Heart left ventricle (tissue), 16 donors: Measurements from ENCODE around the gene SIKE1. TPM values are rescaled to one million over a fixed set of nuclear protein-coding genes. Genes with fewer than 3 reads are reported as not detected.

ENCODE experiments used
- ATAC-seq, 4 donors: fragments of 200-7000 bp; cut with Tn5 transposase; one replicate each; pipeline ENCODE4 v1.9.1; 2020 to 2022; ENCODE audit warnings: moderate library complexity in 4 of 4, mild to moderate bottlenecking in 3 of 4, moderate number of reproducible peaks in 1 of 4
- DNase-seq, 5 donors: peaks; one replicate each; pipeline ENCODE4 v3.0.0-alpha.2; 2020
- H3K27ac ChIP-seq, 12 donors: fragments of 200-600 bp; sonication (generic) in 4 of 12; one replicate each; pipeline versions ENCODE4 v1.5.0 to v1.8.0; 2016 to 2022; ENCODE audit warnings: mild to moderate bottlenecking in 2 of 12
- H3K27me3 ChIP-seq, 9 donors: fragments of 200-600 bp; sonication (generic) in 2 of 9; one replicate each; pipeline versions ENCODE4 v1.5.1 to v1.8.0; 2016 to 2022; ENCODE audit warnings: mild to moderate bottlenecking in 3 of 9
- H3K36me3 ChIP-seq, 9 donors: fragments of 200-600 bp; sonication (generic) in 2 of 9; one replicate each; pipeline versions ENCODE4 v1.5.0 to v1.8.0; 2018 to 2022; ENCODE audit warnings: mild to moderate bottlenecking in 2 of 9
- H3K4me1 ChIP-seq, 12 donors: fragments of 200-600 bp; sonication (generic) in 4 of 12; one replicate each; pipeline versions ENCODE4 v1.5.0 to v1.8.0; 2016 to 2022; ENCODE audit warnings: mild to moderate bottlenecking in 3 of 12
- H3K4me3 ChIP-seq, 12 donors: fragments of 200-600 bp; sonication (generic) in 4 of 12; one replicate each; pipeline versions ENCODE4 v1.5.0 to v1.8.0; 2017 to 2022; ENCODE audit warnings: mild to moderate bottlenecking in 9 of 12, moderate library complexity in 4 of 12
- H3K9me3 ChIP-seq, 12 donors: fragments of 200-600 bp; sonication (generic) in 4 of 12; one replicate each; pipeline versions ENCODE4 v1.5.0 to v1.8.0; 2016 to 2022; ENCODE audit warnings: mild to moderate bottlenecking in 1 of 12
- CTCF ChIP-seq, 12 donors: fragments of 200-600 bp; sonication (generic) in 4 of 12; IDR thresholded peaks; one replicate each; pipeline versions ENCODE4 v1.5.0 to v1.8.0; 2018 to 2022; ENCODE audit warnings: antibody characterized with exemption in 12 of 12, mild to moderate bottlenecking in 5 of 12
- POLR2A ChIP-seq, 2 donors: fragments of 450-650 bp; IDR thresholded peaks; one replicate each; pipeline ENCODE4 v1.6.1; 2017; ENCODE audit warnings: antibody characterized with exemption in 2 of 2, mild to moderate bottlenecking in 2 of 2, moderate library complexity in 2 of 2
- WGBS, 4 donors: extraction: QIAGEN DNeasy Blood & Tissue Kit in 2 of 4; methylation state at CpG; one replicate each; pipeline versions ENCODE4 v1.1.5 to v1.1.7; 2013 to 2018; 5-methylcytosine and 5-hydroxymethylcytosine counted together
- intact Hi-C, 10 donors: fragments of 100-400 bp; cut with DNase I; formaldehyde crosslinking; loops; one replicate each; pipeline versions ENCODE4 v1.11.1 to v1.14.2; 2022
- polyA plus RNA-seq, 2 donors: library from polyadenylated mRNA; stranded (reverse); fragments of 200-250 nt; gene quantifications; one replicate each; pipeline ENCODE4 v1.2.3, GENCODE V29; 2013
- total RNA-seq, 9 donors: library from RNA; depleted of rRNA in 2 of 9; stranded (reverse); fragments of >200 nt in 2 of 9; fragmentation: NEBNext Ultra II Directional in 3 of 9; extraction: Animal tissue kit (Norgen Biotek cat#: 25700) in 3 of 9; gene quantifications; one replicate each; pipeline versions ENCODE4 v1.1.0 to v1.2.4, GENCODE V29; 2016 to 2023
- donor health status: ischemic (EF 13 %, LVEDD 7.1; RV severe dilation, severe dysfunction).
- donor health status: healthy with polysubstance abuse.
- donor health status: DM: no; HTN: yes; CAD: no.
- donor health status: DM: no; HTN: no; CAD: no.
- donor health status: ischemic (EF 25% LVEDD 6.9; RV normal size, moderate dysfunction).
- donor health status: ischemic (EF 25% LVEDD 5.7; RV mildly dilated, moderate dysfunction).
- donor health status: healthy.
- donor health status: DM: yes; HTN: yes; CAD: no.
- donor health status: ischemic (EF 35%, LVEDD 5.7; RV mildly dilated, moderate dysfunction).
- donor health status: nonischemic (EF 11% LVEDD 7.7; RV severe dilation, severe dysfunction).
- donor health status: DM: yes; HTN: yes; CAD: no.
- donor health status: PGD.
- donor health status: ischemic (EF 29% LVEDD 5.4; RV normal size, mild dysfunction).
- donor health status: nonischemic (EF 23%, LVEDD 6.1; RV moderate dilation, normal function).

Gene SIKE1
- total and polyA plus RNA-seq, 11 donors, result 20.4 to 41.7 (median 29.0) TPM

- intact Hi-C loops, result no loop called here
- H3K36me3 ChIP-seq, result peaks cover 0 to 96% (median 82%) of the 10 kb centered on the region in 9 donors
These were observed 40.2 kb downstream of the SIKE1 start for GRCh38 chr1:114740331-114740730.

GRCh38 chr1:114737314-114737849 is 43.1 kb downstream of the SIKE1 start:
- Histone ChIP-seq H3K9me3 (no peaks in the 10 kb centered on the region), H3K4me1 (peaks cover 0 to 18% (median 6%) of the 10 kb centered on the region in 12 donors), H3K4me3 (no peak overlapping the region), H3K36me3 (peaks cover 0 to 100% (median 91%) of the 10 kb centered on the region in 9 donors), H3K27me3 (no peaks in the 10 kb centered on the region), H3K27ac (no peak overlapping the region)
- WGBS, 4 donors, result 93 to 95% (median 94%) methylated on average over 6 of the region's 6 CpGs
- DNase-seq (no peak), ATAC-seq (no peak)
- no peak for TF ChIP-seq CTCF (IDR thresholded peaks at IDR 0.05)
- TF ChIP-seq POLR2A (IDR thresholded peaks at IDR 0.05), result no peak
- intact Hi-C loops, result no loop called here

More at GRCh38 chr1:114740331-114740730, 40.2 kb downstream of the SIKE1 start:
- 89 to 100% (median 96%) methylated on average over 1 of the region's 1 CpG for WGBS, 4 donors
- DNase-seq (no peak), ATAC-seq (no peak)
- Histone ChIP-seq H3K9me3 (no peaks in the 10 kb centered on the region), H3K27ac (no peak overlapping the region), H3K27me3 (no peaks in the 10 kb centered on the region), H3K4me3 (no peak overlapping the region), H3K4me1 (peaks cover 0 to 43% (median 27%) of the 10 kb centered on the region in 12 donors)
- no peak for TF ChIP-seq CTCF (IDR thresholded peaks at IDR 0.05)
- no peak for TF ChIP-seq POLR2A (IDR thresholded peaks at IDR 0.05)

GRCh38 chr1:114735479-114735878 is 45.0 kb downstream of the SIKE1 start:
- no peak for TF ChIP-seq CTCF (IDR thresholded peaks at IDR 0.05)
- no peak for TF ChIP-seq POLR2A (IDR thresholded peaks at IDR 0.05)
- no peak overlapping the region for H3K27ac ChIP-seq
- DNase-seq (no peak), ATAC-seq (no peak)
- intact Hi-C loops, result no loop called here
- H3K9me3 ChIP-seq, result no peaks in the 10 kb centered on the region
- no peaks in the 10 kb centered on the region for H3K27me3 ChIP-seq
- peaks cover 0 to 100% (median 99%) of the 10 kb centered on the region in 9 donors for H3K36me3 ChIP-seq
- no peak overlapping the region for H3K4me3 ChIP-seq
- 84 to 90% (median 89%) methylated on average over 1 of the region's 1 CpG for WGBS, 4 donors
- peaks cover 0 to 6% (median under 1%) of the 10 kb centered on the region in 12 donors for H3K4me1 ChIP-seq

- no peak for DNase-seq
- intact Hi-C loops, result no loop called here
- H3K9me3 ChIP-seq, result no peaks in the 10 kb centered on the region
- ATAC-seq, result no peak
- 91 to 100% (median 97%) methylated on average over 1 of the region's 1 CpG for WGBS, 4 donors
- H3K36me3 ChIP-seq, result peaks cover 0 to 100% (median 99%) of the 10 kb centered on the region in 9 donors
- TF ChIP-seq POLR2A (IDR thresholded peaks at IDR 0.05) (no peak), CTCF (IDR thresholded peaks at IDR 0.05) (no peak)
- H3K27ac ChIP-seq, result no peak overlapping the region
- no peak overlapping the region for H3K4me3 ChIP-seq
- no peaks in the 10 kb centered on the region for H3K27me3 ChIP-seq
- H3K4me1 ChIP-seq, result peaks cover 0 to 15% (median 7%) of the 10 kb centered on the region in 12 donors
These were observed 50.7 kb downstream of the SIKE1 start for GRCh38 chr1:114729782-114730181.
